HCT116 (cell line): ENCODE measurements around the gene HOXD8. TPM values are rescaled to one million over a fixed set of nuclear protein-coding genes. Genes with fewer than 3 reads are reported as not detected.

Source experiments
- ATAC-seq: fragments of 200-7000 bp; cut with Tn5 transposase; 2 replicates; pipeline ENCODE4 v1.9.1; 2020; ENCODE audit warnings: mild to moderate bottlenecking, moderate library complexity
- BruUV-seq: library from RNA; stranded (reverse); fragments of 400-500 nt; replicated peaks from 2 replicates; lab custom pipeline; 2021; lab: Mats Ljungman, UMichigan
- CTCF ChIA-PET: fragments of 300-600 bp; sonication (Branson Sonifier 250); formaldehyde crosslinking; loops from one replicate; lab custom pipeline; 2021; ENCODE audit warnings: antibody characterized with exemption; lab: Charles Lee
- POLR2A ChIA-PET: fragments of 300-600, 350-600 bp; sonication (Branson Sonifier 250); formaldehyde crosslinking; loops from one replicate; lab custom pipeline; 2021; ENCODE audit warnings: antibody characterized with exemption; lab: Charles Lee
- RAD21 ChIA-PET, 2 experiments: fragments of 300-600 bp; sonication (Branson Sonifier 250); formaldehyde crosslinking; loops; one replicate each; lab custom pipeline; 2023; ENCODE audit warnings: low total read pairs in 2 of 2; ENCODE audit not compliant: uncharacterized antibody in 2 of 2, unreplicated experiment in 2 of 2, low non-redundant PET in 1 of 2; lab: Charles Lee
- DNase-seq: peaks from one replicate; pipeline ENCODE4 v3.0.0-alpha.2; 2010; ENCODE audit warnings: low read depth, low spot score
- H2AFZ ChIP-seq: fragments of 200-600 bp; shearing (Covaris generic), sonication (generic); 2 replicates; pipeline ENCODE4 v1.6.1; 2017; ENCODE audit warnings: low read depth, mixed run types, mixed read lengths, antibody characterized with exemption, low read length; ENCODE audit not compliant: poor library complexity, severe bottlenecking
- H3K27ac ChIP-seq: 2 replicates; pipeline ENCODE4 v1.5.1; 2012; ENCODE audit warnings: low read depth, low read length
- H3K27me3 ChIP-seq: fragments of 200-600 bp; sonication (generic); 2 replicates; pipeline ENCODE4 v1.6.1; 2016; ENCODE audit warnings: mixed run types, low read length, mixed read lengths; ENCODE audit not compliant: insufficient read depth
- H3K36me3 ChIP-seq, 2 experiments: fragments of 200-500 bp in 1 of 2; fragments of 200-600 bp in 1 of 2; sonication (Bioruptor generic) in 1 of 2; sonication (generic) in 1 of 2; 2 replicates each; pipeline versions ENCODE4 v1.5.1 to v1.6.1; 2014 to 2016; ENCODE audit warnings: low read length in 2 of 2, inconsistent platforms in 1 of 2, mixed read lengths in 1 of 2, mixed run types in 1 of 2; ENCODE audit not compliant: insufficient read depth in 2 of 2, control insufficient read depth in 1 of 2
- H3K4me1 ChIP-seq, 2 experiments: fragments of 200-600 bp in 1 of 2; sonication (generic) in 1 of 2; 2 replicates each; pipeline versions ENCODE4 v1.5.1 to v1.6.1; 2012 to 2017; ENCODE audit warnings: low read length in 2 of 2, inconsistent platforms in 1 of 2, mild to moderate bottlenecking in 1 of 2, mixed read lengths in 1 of 2, mixed run types in 1 of 2, moderate library complexity in 1 of 2; ENCODE audit not compliant: insufficient read depth in 2 of 2, control insufficient read depth in 1 of 2
- H3K4me2 ChIP-seq: fragments of 200-600 bp; sonication (generic); 2 replicates; pipeline ENCODE4 v1.6.1; 2017; ENCODE audit warnings: mixed run types, low read length, mixed read lengths
- H3K4me3 ChIP-seq, 2 experiments: fragments of 200-600 bp in 1 of 2; sonication (generic) in 1 of 2; replicated peaks in 1 of 2; 2 replicates each; pipeline ENCODE4 v1.5.1; 2011 to 2016; ENCODE audit warnings: low read length in 2 of 2, control low read depth in 1 of 2, low read depth in 1 of 2, mild to moderate bottlenecking in 1 of 2, mixed read lengths in 1 of 2, mixed run types in 1 of 2
- H3K79me2 ChIP-seq: fragments of 200-600 bp; sonication (generic); 2 replicates; pipeline ENCODE4 v1.6.1; 2017; ENCODE audit warnings: mild to moderate bottlenecking, mixed run types, low read length, moderate library complexity, mixed read lengths; ENCODE audit not compliant: insufficient read depth
- H3K9ac ChIP-seq: fragments of 200-600 bp; sonication (generic); 2 replicates; pipeline ENCODE4 v1.6.1; 2016; ENCODE audit warnings: low read length, mixed read lengths
- H3K9me2 ChIP-seq: fragments of 200-600 bp; sonication (generic), shearing (Covaris generic); 2 replicates; pipeline ENCODE4 v1.6.1; 2017; ENCODE audit warnings: mixed run types, mild to moderate bottlenecking, moderate library complexity; ENCODE audit not compliant: insufficient read depth
- H3K9me3 ChIP-seq, 2 experiments: fragments of 200-500 bp in 1 of 2; fragments of 200-600 bp in 1 of 2; sonication (Bioruptor generic) in 1 of 2; sonication (generic) in 1 of 2; 2 replicates each; pipeline ENCODE4 v1.6.1; 2014 to 2017; ENCODE audit warnings: low read length in 2 of 2, mixed read lengths in 2 of 2, inconsistent platforms in 1 of 2, low read depth in 1 of 2, mild to moderate bottlenecking in 1 of 2, mixed run types in 1 of 2, moderate library complexity in 1 of 2; ENCODE audit not compliant: control insufficient read depth in 1 of 2, insufficient read depth in 1 of 2
- H4K20me1 ChIP-seq: fragments of 200-600 bp; sonication (generic), shearing (Covaris generic); 2 replicates; pipeline ENCODE4 v1.6.1; 2017; ENCODE audit warnings: mixed run types, mild to moderate bottlenecking, moderate library complexity; ENCODE audit not compliant: insufficient read depth
- EZH2 ChIP-seq: fragments of 200-600 bp; sonication (generic); IDR thresholded peaks from 2 replicates; pipeline ENCODE4 v1.6.1; 2017; ENCODE audit warnings: antibody characterized with exemption, mixed run types
- EZH2phosphoT487 ChIP-seq: fragments of 200-600 bp; IDR thresholded peaks from 2 replicates; pipeline ENCODE4 v1.6.1; 2018; ENCODE audit warnings: antibody characterized with exemption, borderline replicate concordance
- JUND ChIP-seq: IDR thresholded peaks from 2 replicates; pipeline ENCODE4 v1.6.1; 2012
- POLR2A ChIP-seq: IDR thresholded peaks from 2 replicates; pipeline ENCODE4 v1.7.0; 2011; ENCODE audit warnings: borderline replicate concordance; ENCODE audit not compliant: insufficient read depth, insufficient read length; ENCODE audit errors: extremely low read depth
- RAD21 ChIP-seq: IDR thresholded peaks from 2 replicates; pipeline ENCODE4 v1.6.1; 2012; ENCODE audit warnings: low read depth, mild to moderate bottlenecking
- SIN3A ChIP-seq: IDR thresholded peaks from 2 replicates; pipeline ENCODE4 v1.6.1; 2012; ENCODE audit warnings: low read depth
- SRF ChIP-seq: IDR thresholded peaks from 2 replicates; pipeline ENCODE4 v1.6.1; 2012; ENCODE audit warnings: low read depth
- TCF7L2 ChIP-seq: IDR thresholded peaks from 2 replicates; pipeline ENCODE4 v1.7.0; 2011; ENCODE audit warnings: borderline replicate concordance, inconsistent platforms; ENCODE audit not compliant: insufficient read depth, insufficient read length; ENCODE audit errors: extremely low read depth
- YY1 ChIP-seq: IDR thresholded peaks from 2 replicates; pipeline ENCODE4 v1.6.1; 2011; ENCODE audit warnings: low read length, low read depth, moderate library complexity, mild to moderate bottlenecking; ENCODE audit not compliant: insufficient replicate concordance; ENCODE audit errors: extremely low read depth
- intact Hi-C: fragments of 100-400 bp; cut with micrococcal nuclease; formaldehyde crosslinking; loops from 2 replicates; pipeline ENCODE4 v1.10.0; 2022
- total RNA-seq: library from RNA; stranded (reverse); gene quantifications from one replicate; pipeline ENCODE4 v1.2.1, GENCODE V29; 2021; ENCODE audit not compliant: unreplicated experiment
- TF ChIP-seq, protein P1 (sequence below): IDR thresholded peaks from 2 replicates; pipeline ENCODE4 v1.6.1; 2012
- TF ChIP-seq, protein P2 (sequence below): IDR thresholded peaks from 2 replicates; pipeline ENCODE4 v1.6.1; 2012

Gene HOXD8
- total RNA-seq, 1 experiment from 2014 or later: 6.0 TPM

DNA sequence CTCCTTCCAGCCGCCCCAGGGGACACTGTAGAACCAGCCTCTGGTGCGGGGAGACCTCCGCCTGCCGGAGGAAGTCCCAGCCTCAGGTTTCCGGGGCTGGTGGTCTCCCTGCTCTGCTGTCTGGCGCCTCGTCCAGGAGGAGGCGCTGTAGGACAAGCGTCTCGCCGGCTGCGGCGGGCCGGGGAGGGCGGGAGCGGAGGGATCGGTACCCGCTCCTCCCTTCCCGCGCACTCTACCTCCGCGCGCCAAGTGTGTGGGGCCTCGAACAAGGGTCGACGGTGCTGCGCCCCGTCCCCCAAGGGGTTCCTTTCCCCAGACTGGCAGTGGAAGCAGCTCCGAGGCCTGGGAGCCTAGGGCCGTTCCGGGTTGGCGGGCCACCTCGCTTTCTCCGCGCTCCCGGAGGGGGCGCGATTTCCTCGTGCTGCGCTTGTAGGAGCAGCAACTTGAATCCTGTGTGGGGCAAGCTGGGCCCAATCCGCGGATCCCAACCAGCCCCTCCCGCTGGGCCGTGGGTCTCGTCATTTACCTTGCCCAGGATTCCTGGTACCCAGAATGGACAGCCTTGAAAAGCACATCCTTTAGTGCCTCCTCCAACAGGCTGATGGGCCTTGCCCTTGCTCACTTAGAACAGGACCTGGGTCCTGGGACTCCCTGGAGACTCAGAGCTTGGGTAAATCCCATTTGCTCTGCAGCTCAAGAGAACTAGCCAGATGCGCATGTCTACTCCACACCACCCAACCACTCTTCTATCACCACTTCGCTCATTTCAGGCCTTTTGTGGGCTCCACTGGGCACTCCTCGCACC, 11.2 kb downstream of the HOXD8 start (continued):
- TF ChIP-seq YY1 (no peak), EZH2 (no peak), SRF (no peak), TCF7L2 (no peak)
- TF ChIP-seq, protein P1, sequence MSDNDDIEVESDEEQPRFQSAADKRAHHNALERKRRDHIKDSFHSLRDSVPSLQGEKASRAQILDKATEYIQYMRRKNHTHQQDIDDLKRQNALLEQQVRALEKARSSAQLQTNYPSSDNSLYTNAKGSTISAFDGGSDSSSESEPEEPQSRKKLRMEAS: peak; percentile 67
- TF ChIP-seq, all 23 proteins: peak for 7

DNA sequence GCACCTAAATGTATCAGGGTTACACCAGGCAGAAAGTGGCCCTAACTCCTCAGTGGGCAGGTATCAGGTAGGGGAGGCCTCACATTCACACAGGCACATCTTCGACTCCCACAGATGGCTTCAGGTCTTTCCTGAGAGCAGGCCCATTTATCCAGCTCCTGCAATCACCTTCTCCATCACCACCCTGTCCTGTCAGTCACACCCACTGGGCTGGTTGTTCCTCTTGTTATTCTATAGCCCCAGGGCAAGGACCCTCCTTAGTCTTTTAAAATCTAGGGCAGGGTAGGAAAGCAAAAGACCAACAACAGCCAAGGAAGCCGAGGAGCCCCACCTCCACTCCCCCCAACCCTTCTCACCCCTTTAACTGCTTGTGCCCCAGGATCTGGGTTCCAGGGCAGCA, 12.8 kb downstream of the HOXD8 start:
- Histone ChIP-seq H3K9me3 (no peaks in the 10 kb centered on the region), H3K27me3 (no peaks in the 10 kb centered on the region), H3K9me2 (no peaks in the 10 kb centered on the region), H3K4me2 (no peak overlapping the region), H3K27ac (no peak overlapping the region), H3K4me1 (peaks cover 2 to 12% of the 10 kb centered on the region in 2 experiments; a peak in 3 of 4 replicates), H4K20me1 (no peaks in the 10 kb centered on the region), H3K79me2 (no peaks in the 10 kb centered on the region), H3K4me3 (no peak overlapping the region), H2AFZ (no peak overlapping the region), H3K9ac (no peak overlapping the region), H3K36me3 (no peaks in the 10 kb centered on the region)
- ATAC-seq (no peak), DNase-seq (no peak)
- CTCF ChIA-PET: interaction anchor here (6.5 kb wide), 1 partner anchor 314 kb away, joined by 109 read pairs; no protein-coding TSS in a partner anchor
- TF ChIP-seq EZH2phosphoT487 (no peak), JUND (no peak), YY1 (no peak), SRF (no peak), POLR2A (no peak), SIN3A (no peak), RAD21 (no peak)
- TF ChIP-seq, protein P2, sequence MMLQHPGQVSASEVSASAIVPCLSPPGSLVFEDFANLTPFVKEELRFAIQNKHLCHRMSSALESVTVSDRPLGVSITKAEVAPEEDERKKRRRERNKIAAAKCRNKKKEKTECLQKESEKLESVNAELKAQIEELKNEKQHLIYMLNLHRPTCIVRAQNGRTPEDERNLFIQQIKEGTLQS: no peak
- TF ChIP-seq, protein P1: no peak
- RAD21 ChIA-PET: no interaction called here
- POLR2A ChIA-PET: no interaction called here
- BruUV-seq: no TSS peak
- intact Hi-C loops: no loop called here
